BE2C (cell line): ENCODE data around the gene N4BP2L2.

Source experiments
- DNase-seq: peaks from one replicate; pipeline ENCODE4 v3.0.0-alpha.2; 2020
- H3K27me3 ChIP-seq: fragments of 250-450 bp; sonication (Bioruptor Pico); 2 replicates; pipeline ENCODE4 v1.5.1; 2020; ENCODE audit warnings: mild to moderate bottlenecking
- H3K36me3 ChIP-seq: fragments of 250-450 bp; sonication (Bioruptor Pico); 2 replicates; pipeline ENCODE4 v1.5.1; 2020; ENCODE audit warnings: mild to moderate bottlenecking
- H3K4me1 ChIP-seq: fragments of 250-450 bp; sonication (Bioruptor Pico); 2 replicates; pipeline ENCODE4 v1.5.1; 2020
- H3K4me3 ChIP-seq: 2 replicates; pipeline ENCODE4 v1.5.1; 2011; ENCODE audit warnings: low read depth, low read length
- H3K9me3 ChIP-seq: fragments of 250-450 bp; sonication (Bioruptor Pico); 2 replicates; pipeline ENCODE4 v1.5.1; 2020
- CTCF ChIP-seq: IDR thresholded peaks from 2 replicates; pipeline ENCODE4 v1.5.1; 2012; ENCODE audit warnings: mild to moderate bottlenecking, low read depth, low read length

The N4BP2L2 gene

GRCh38 chr13:32453981-32454380, 84.6 kb downstream of the N4BP2L2 start:
- H3K4me1 ChIP-seq, result peaks cover under 1% of the 10 kb centered on the region; the same call in 1 of the 2 replicates
- no peak for TF ChIP-seq CTCF
- H3K9me3 ChIP-seq, result no peaks in the 10 kb centered on the region; the same call in 1 of the 2 replicates
- DNase-seq, result no peak
- no peaks in the 10 kb centered on the region for H3K27me3 ChIP-seq
- H3K4me3 ChIP-seq, result no peak overlapping the region
- H3K36me3 ChIP-seq, result no peaks in the 10 kb centered on the region; the same call in 1 of the 2 replicates

GRCh38 chr13:32448972-32449371, 89.6 kb downstream of the N4BP2L2 start:
- no peak for DNase-seq
- Histone ChIP-seq H3K27me3 (no peaks in the 10 kb centered on the region), H3K4me1 (peaks cover 13% of the 10 kb centered on the region), H3K9me3 (no peaks in the 10 kb centered on the region; the same call in 1 of the 2 replicates), H3K4me3 (no peak overlapping the region), H3K36me3 (no peaks in the 10 kb centered on the region)
- TF ChIP-seq CTCF, result no peak

GRCh38 chr13:32447894-32448623, 90.5 kb downstream of the N4BP2L2 start:
- H3K36me3 ChIP-seq, result no peaks in the 10 kb centered on the region
- DNase-seq, result no peak
- H3K9me3 ChIP-seq, result no peaks in the 10 kb centered on the region
- no peaks in the 10 kb centered on the region for H3K27me3 ChIP-seq
- TF ChIP-seq CTCF, result no peak
- no peak overlapping the region for H3K4me3 ChIP-seq
- H3K4me1 ChIP-seq, result peaks cover 13% of the 10 kb centered on the region

- Histone ChIP-seq H3K4me3 (no peak overlapping the region), H3K9me3 (no peaks in the 10 kb centered on the region), H3K27me3 (no peaks in the 10 kb centered on the region), H3K36me3 (no peaks in the 10 kb centered on the region), H3K4me1 (peaks cover 13% of the 10 kb centered on the region)
- no peak for TF ChIP-seq CTCF
- DNase-seq, result no peak
Measured at GRCh38 chr13:32446773-32447465, 91.7 kb downstream of the N4BP2L2 start.

GRCh38 chr13:32446220-32446619, 92.4 kb downstream of the N4BP2L2 start:
- H3K4me1 ChIP-seq, result peaks cover 13% of the 10 kb centered on the region
- no peak overlapping the region for H3K4me3 ChIP-seq
- no peak for DNase-seq
- no peak for TF ChIP-seq CTCF
- no peaks in the 10 kb centered on the region for H3K36me3 ChIP-seq
- H3K27me3 ChIP-seq, result no peaks in the 10 kb centered on the region
- H3K9me3 ChIP-seq, result no peaks in the 10 kb centered on the region

GRCh38 chr13:32445461-32445860, 93.1 kb downstream of the N4BP2L2 start:
- no peaks in the 10 kb centered on the region for H3K27me3 ChIP-seq
- H3K4me1 ChIP-seq, result peaks cover 13% of the 10 kb centered on the region
- TF ChIP-seq CTCF, result no peak
- H3K9me3 ChIP-seq, result no peaks in the 10 kb centered on the region
- no peak for DNase-seq
- no peaks in the 10 kb centered on the region for H3K36me3 ChIP-seq
- no peak overlapping the region for H3K4me3 ChIP-seq
